ENCODE data around the gene IL1RL1. TPM values are rescaled to one million over a fixed set of nuclear protein-coding genes. Genes with fewer than 3 reads are reported as not detected.

The IL1RL1 gene
- total and polyA plus RNA-seq, 12 donors, result 0.48 to 44.9 (median 1.3) TPM

GRCh38 chr2:102355526-102356380, 44.4 kb downstream of the IL1RL1 start, which contains the start of gene IL18R1:
Gene IL18R1, plus strand, starts transcription at chr2:102355796. Its CDS starts 6,865 bp downstream, at chr2:102362661.
- 2 to 3% methylated on average over 63 to 69 of the region's 69 CpGs for WGBS, 2 donors
- intact Hi-C loops (cut with DNase I), result loop anchor here in 9 of 10 donors (2.0 to 10.0 kb wide), 16 partner anchors 53 to 471 kb away; no protein-coding TSS in a partner anchor
- ATAC-seq (peak; percentile 98 to 99 (median 99)), DNase-seq (peak; percentile 68 to 85)
- H3K4me1 ChIP-seq, result peaks cover 0 to 40% (median 5%) of the 10 kb centered on the region in 9 donors
- H3K9me3 ChIP-seq, result no peaks in the 10 kb centered on the region
- no peaks in the 10 kb centered on the region for H3K36me3 ChIP-seq
- H3K27me3 ChIP-seq, result peaks cover 0 to 7% (median 0%) of the 10 kb centered on the region in 7 donors
- TF ChIP-seq, protein P1, sequence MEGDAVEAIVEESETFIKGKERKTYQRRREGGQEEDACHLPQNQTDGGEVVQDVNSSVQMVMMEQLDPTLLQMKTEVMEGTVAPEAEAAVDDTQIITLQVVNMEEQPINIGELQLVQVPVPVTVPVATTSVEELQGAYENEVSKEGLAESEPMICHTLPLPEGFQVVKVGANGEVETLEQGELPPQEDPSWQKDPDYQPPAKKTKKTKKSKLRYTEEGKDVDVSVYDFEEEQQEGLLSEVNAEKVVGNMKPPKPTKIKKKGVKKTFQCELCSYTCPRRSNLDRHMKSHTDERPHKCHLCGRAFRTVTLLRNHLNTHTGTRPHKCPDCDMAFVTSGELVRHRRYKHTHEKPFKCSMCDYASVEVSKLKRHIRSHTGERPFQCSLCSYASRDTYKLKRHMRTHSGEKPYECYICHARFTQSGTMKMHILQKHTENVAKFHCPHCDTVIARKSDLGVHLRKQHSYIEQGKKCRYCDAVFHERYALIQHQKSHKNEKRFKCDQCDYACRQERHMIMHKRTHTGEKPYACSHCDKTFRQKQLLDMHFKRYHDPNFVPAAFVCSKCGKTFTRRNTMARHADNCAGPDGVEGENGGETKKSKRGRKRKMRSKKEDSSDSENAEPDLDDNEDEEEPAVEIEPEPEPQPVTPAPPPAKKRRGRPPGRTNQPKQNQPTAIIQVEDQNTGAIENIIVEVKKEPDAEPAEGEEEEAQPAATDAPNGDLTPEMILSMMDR (IDR thresholded peaks at IDR 0.05), result peak; percentile 62 to 95 (median 86)
- peak within 1 kb of the TSS; percentile 41 to 88 (median 79) for H3K4me3 ChIP-seq
- peak within 1 kb of the TSS in 9 of 10 donors; percentile 53 to 93 (median 74) for H3K27ac ChIP-seq

GRCh38 chr2:102356381-102356712, 45.0 kb downstream of the IL1RL1 start:
- no peaks in the 10 kb centered on the region for H3K9me3 ChIP-seq
- H3K36me3 ChIP-seq, result no peaks in the 10 kb centered on the region
- peak overlapping the region in 7 of 10 donors; percentile 53 to 93 (median 75) for H3K27ac ChIP-seq
- intact Hi-C loops (cut with DNase I), result loop anchor here in 9 of 10 donors (2.0 to 10.0 kb wide), 14 partner anchors 86 to 472 kb away; no protein-coding TSS in a partner anchor
- TF ChIP-seq, protein P1 (IDR thresholded peaks at IDR 0.05), result no peak
- WGBS, 2 donors, result 17 to 22% methylated on average over 7 of the region's 7 CpGs
- peaks cover 0 to 7% (median 0%) of the 10 kb centered on the region in 7 donors for H3K27me3 ChIP-seq
- peaks cover 0 to 40% (median 5%) of the 10 kb centered on the region in 9 donors for H3K4me1 ChIP-seq
- peak overlapping the region; percentile 41 to 88 (median 79) for H3K4me3 ChIP-seq
- ATAC-seq (no peak), DNase-seq (no peak)

DNA sequence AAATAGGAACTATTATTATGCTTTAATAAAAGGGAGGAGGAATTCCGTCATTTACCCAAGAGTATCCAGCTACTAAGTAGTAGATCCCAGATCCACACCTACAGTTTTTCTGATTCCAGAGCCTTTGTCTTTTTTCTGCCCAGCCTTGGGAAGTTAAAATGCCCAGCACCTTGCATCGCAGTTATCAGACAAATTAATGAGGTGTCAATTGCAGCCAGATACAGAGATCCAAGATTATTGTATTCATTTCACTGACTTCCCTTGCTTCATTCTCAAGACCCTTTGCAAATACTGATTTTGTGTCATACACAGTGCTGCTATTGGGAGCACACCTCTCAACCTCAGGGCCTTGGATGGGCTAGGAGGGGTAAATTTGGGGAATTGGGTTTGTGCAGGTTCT, 45.4 kb downstream of the IL1RL1 start:
- WGBS, 2 donors, result 75 to 80% methylated on average over 2 of the region's 2 CpGs
- ATAC-seq, result no peak
- no peak for DNase-seq
- intact Hi-C loops (cut with DNase I), result loop anchor here in 9 of 10 donors (2.0 to 10.0 kb wide), 14 partner anchors 86 to 472 kb away; no protein-coding TSS in a partner anchor
- Histone ChIP-seq H3K4me1 (peaks cover 0 to 40% (median 5%) of the 10 kb centered on the region in 9 donors), H3K36me3 (no peaks in the 10 kb centered on the region), H3K4me3 (peak overlapping the region in 5 of 10 donors; percentile 64 to 88 (median 78)), H3K27me3 (peaks cover 0 to 7% (median 0%) of the 10 kb centered on the region in 7 donors), H3K9me3 (no peaks in the 10 kb centered on the region), H3K27ac (peak overlapping the region in 3 of 10 donors; percentile 74 to 93 (median 80))
- TF ChIP-seq, protein P1 (IDR thresholded peaks at IDR 0.05), result no peak

GRCh38 chr2:102357937-102358336, 46.6 kb downstream of the IL1RL1 start:
- Histone ChIP-seq H3K4me3 (peak overlapping the region in 1 of 10 donors; percentile 88), H3K27ac (peak overlapping the region in 1 of 10 donors; percentile 93), H3K4me1 (peaks cover 0 to 40% (median 5%) of the 10 kb centered on the region in 9 donors), H3K27me3 (peaks cover 0 to 7% (median 0%) of the 10 kb centered on the region in 7 donors), H3K9me3 (no peaks in the 10 kb centered on the region), H3K36me3 (peaks cover 0 to 8% (median 0%) of the 10 kb centered on the region in 9 donors)
- TF ChIP-seq, protein P1 (IDR thresholded peaks at IDR 0.05), result no peak
- intact Hi-C loops (cut with DNase I), result loop anchor here in 9 of 10 donors (2.0 to 10.0 kb wide), 14 partner anchors 84 to 473 kb away; no protein-coding TSS in a partner anchor
- DNase-seq (no peak), ATAC-seq (no peak)
- WGBS, 2 donors, result 65 to 72% methylated on average over 2 of the region's 2 CpGs
